CD14-positive monocyte (primary cell): ENCODE results near the gene ELAVL1. TPM values are rescaled to one million over a fixed set of nuclear protein-coding genes. Genes with fewer than 3 reads are reported as not detected.

Experiments used
- DNase-seq, 3 donors: peaks; one replicate each; pipeline ENCODE4 v3.0.0-alpha.2; 2011 to 2022
- H2AFZ ChIP-seq: 2 replicates; pipeline ENCODE4 v1.6.0; 2012; ENCODE audit warnings: mild to moderate bottlenecking, low read depth, low read length, inconsistent platforms; ENCODE audit not compliant: insufficient read depth, poor library complexity, severe bottlenecking
- H3K27ac ChIP-seq, 2 donors: 1 replicate in 1 of 2; 2 replicates in 1 of 2; pipeline ENCODE4 v1.5.1; 2012 to 2013; ENCODE audit warnings: low read length in 2 of 2, control low read depth in 1 of 2, inconsistent platforms in 1 of 2, low read depth in 1 of 2, mild to moderate bottlenecking in 1 of 2
- H3K27me3 ChIP-seq, 2 donors: one replicate each; pipeline versions ENCODE4 v1.6.0 to v1.6.1; 2011 to 2013; ENCODE audit warnings: low read length in 2 of 2; ENCODE audit not compliant: control insufficient read depth in 2 of 2, insufficient read depth in 2 of 2
- H3K36me3 ChIP-seq, 2 donors: replicated peaks in 1 of 2; 1 replicate in 1 of 2; 2 replicates in 1 of 2; pipeline versions ENCODE4 v1.5.1 to v1.6.1; 2012 to 2013; ENCODE audit warnings: low read length in 2 of 2, control low read depth in 1 of 2, inconsistent platforms in 1 of 2, mild to moderate bottlenecking in 1 of 2; ENCODE audit not compliant: insufficient read depth in 2 of 2, control insufficient read depth in 1 of 2
- H3K4me1 ChIP-seq, 2 donors: 1 replicate in 1 of 2; 2 replicates in 1 of 2; pipeline versions ENCODE4 v1.5.1 to v1.6.1; 2012 to 2013; ENCODE audit warnings: low read length in 2 of 2, control low read depth in 1 of 2, inconsistent platforms in 1 of 2, mild to moderate bottlenecking in 1 of 2, moderate library complexity in 1 of 2; ENCODE audit not compliant: insufficient read depth in 2 of 2, control insufficient read depth in 1 of 2
- H3K4me2 ChIP-seq: replicated peaks from 2 replicates; pipeline ENCODE3; 2012; ENCODE audit warnings: low read length, moderate library complexity, mild to moderate bottlenecking; ENCODE audit not compliant: poor library complexity, severe bottlenecking; ENCODE audit errors: extremely low read depth
- H3K4me3 ChIP-seq, 3 experiments: fragments of 200-600 bp in 1 of 3; sonication (generic) in 1 of 3; replicated peaks in 1 of 3; 1 replicate in 2 of 3; 2 replicates in 1 of 3; pipeline ENCODE4 v1.5.1; 2011 to 2013; ENCODE audit warnings: low read length in 3 of 3, mild to moderate bottlenecking in 3 of 3, control low read depth in 2 of 3, low read depth in 2 of 3, inconsistent platforms in 1 of 3, moderate library complexity in 1 of 3
- H3K79me2 ChIP-seq: 2 replicates; pipeline ENCODE4 v1.6.0; 2012; ENCODE audit warnings: mild to moderate bottlenecking, control low read depth, inconsistent platforms, low read length, moderate library complexity; ENCODE audit not compliant: insufficient read depth
- H3K9ac ChIP-seq: 2 replicates; pipeline ENCODE4 v1.6.0; 2017; ENCODE audit warnings: low read length, mild to moderate bottlenecking; ENCODE audit not compliant: insufficient read depth, poor library complexity, severe bottlenecking
- H3K9me3 ChIP-seq, 2 donors: replicated peaks in 1 of 2; 1 replicate in 1 of 2; 2 replicates in 1 of 2; pipeline versions ENCODE4 v1.5.1 to v1.6.1; 2012 to 2013; ENCODE audit warnings: low read length in 2 of 2, control low read depth in 1 of 2; ENCODE audit not compliant: control insufficient read depth in 1 of 2, insufficient read depth in 1 of 2
- H4K20me1 ChIP-seq: 2 replicates; pipeline ENCODE4 v1.6.0; 2012; ENCODE audit warnings: mild to moderate bottlenecking, low read length, control low read depth, moderate library complexity; ENCODE audit not compliant: insufficient read depth
- H3K27ac Mint-ChIP-seq, 7 donors: one replicate each; pipeline ENCODE4 v1.8.0; 2020; ENCODE audit warnings: mild to moderate bottlenecking in 7 of 7, mixed read lengths in 7 of 7, moderate library complexity in 6 of 7, inconsistent platforms in 2 of 7
- H3K27me3 Mint-ChIP-seq, 3 donors: one replicate each; pipeline ENCODE4 v1.8.0; 2021 to 2022; ENCODE audit warnings: low read depth in 3 of 3, mild to moderate bottlenecking in 3 of 3, mixed read lengths in 3 of 3, moderate library complexity in 3 of 3, inconsistent platforms in 1 of 3
- H3K36me3 Mint-ChIP-seq, 2 donors: one replicate each; pipeline ENCODE4 v1.8.0; 2020; ENCODE audit warnings: mixed read lengths in 2 of 2, inconsistent platforms in 1 of 2, mild to moderate bottlenecking in 1 of 2
- H3K4me1 Mint-ChIP-seq: one replicate; pipeline ENCODE4 v1.8.0; 2020; ENCODE audit warnings: mild to moderate bottlenecking, mixed read lengths
- H3K4me3 Mint-ChIP-seq, 2 donors: one replicate each; pipeline ENCODE4 v1.8.0; 2020; ENCODE audit warnings: mild to moderate bottlenecking in 2 of 2, mixed read lengths in 2 of 2, moderate library complexity in 1 of 2
- H3K9me3 Mint-ChIP-seq, 7 donors: one replicate each; pipeline ENCODE4 v1.8.0; 2020 to 2022; ENCODE audit warnings: mixed read lengths in 7 of 7, mild to moderate bottlenecking in 6 of 7, moderate library complexity in 6 of 7, inconsistent platforms in 2 of 7
- WGBS: methylation state at CpG from one replicate; pipeline ENCODE4 v1.1.5; 2013; ENCODE audit warnings: missing lambda C conversion rate; ENCODE audit not compliant: insufficient coverage; 5-methylcytosine and 5-hydroxymethylcytosine counted together
- intact Hi-C, 2 donors: fragments of 100-400 bp; cut with micrococcal nuclease; formaldehyde crosslinking; loops; one replicate each; pipeline versions ENCODE4 v1.15.0 to v1.15.1; 2023
- polyA plus RNA-seq, 3 donors: library from polyadenylated mRNA; depleted of rRNA in 1 of 3; unstranded in 2 of 3; stranded (reverse) in 1 of 3; fragments of 300-500 nt in 2 of 3; fragments of >200 nt in 1 of 3; fragmentation: Illumina TruSeq in 2 of 3; gene quantifications; 1 replicate in 2 of 3; 2 replicates in 1 of 3; pipeline ENCODE4 v1.2.3, GENCODE V29; 2012 to 2021
- TF ChIP-seq, protein P1 (sequence below): fragments of 200-600 bp; IDR thresholded peaks from one replicate; pipeline ENCODE4 v1.8.0; 2022; ENCODE audit warnings: antibody characterized with exemption, mild to moderate bottlenecking

ELAVL1 gene
- polyA plus RNA-seq, 3 donors, result 25.1 to 31.1 (median 30.7) TPM

DNA sequence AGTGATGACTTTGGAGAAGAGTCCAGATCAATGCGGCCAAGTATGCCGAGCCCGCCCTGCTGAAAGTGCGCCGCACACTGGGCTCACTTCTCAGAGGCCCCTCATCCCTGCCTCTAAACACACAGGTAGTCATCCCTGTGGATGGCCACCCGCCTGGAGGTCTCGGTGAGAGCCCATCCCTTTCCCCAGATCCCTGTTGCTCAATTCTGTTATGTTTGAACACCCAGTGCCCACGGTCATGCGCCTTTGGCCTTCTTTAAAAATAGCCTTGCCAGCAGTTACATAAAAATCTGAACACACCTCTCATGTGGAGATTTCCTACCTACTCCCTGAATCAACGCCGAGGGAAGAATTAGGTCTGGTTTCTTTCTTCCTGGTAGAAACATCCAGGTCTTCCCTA, 11.9 kb downstream of the ELAVL1 start:
- Mint-ChIP-seq H3K4me1 (peaks cover 8% of the 10 kb centered on the region), H3K27ac (peak overlapping the region in 1 of 7 donors; percentile 13), H3K36me3 (peaks cover 28 to 54% of the 10 kb centered on the region in 2 donors), H3K9me3 (no peaks in the 10 kb centered on the region), H3K4me3 (no peak overlapping the region), H3K27me3 (peaks cover 0 to 1% (median 0%) of the 10 kb centered on the region in 3 donors)
- Histone ChIP-seq H3K79me2 (peaks cover 90% of the 10 kb centered on the region), H3K27me3 (no peaks in the 10 kb centered on the region), H2AFZ (no peak overlapping the region), H3K36me3 (peaks cover 31 to 51% of the 10 kb centered on the region in 2 donors), H3K4me1 (peaks cover 0 to 6% of the 10 kb centered on the region in 2 donors), H3K27ac (peak overlapping the region in 1 of 2 donors; percentile 26), H3K4me2 (no peak overlapping the region), H3K4me3 (no peak overlapping the region), H3K9me3 (no peaks in the 10 kb centered on the region), H4K20me1 (peaks cover 68% of the 10 kb centered on the region), H3K9ac (no peak overlapping the region)
- DNase-seq, result no peak
- intact Hi-C loops, result no loop called here
- TF ChIP-seq, protein P1, sequence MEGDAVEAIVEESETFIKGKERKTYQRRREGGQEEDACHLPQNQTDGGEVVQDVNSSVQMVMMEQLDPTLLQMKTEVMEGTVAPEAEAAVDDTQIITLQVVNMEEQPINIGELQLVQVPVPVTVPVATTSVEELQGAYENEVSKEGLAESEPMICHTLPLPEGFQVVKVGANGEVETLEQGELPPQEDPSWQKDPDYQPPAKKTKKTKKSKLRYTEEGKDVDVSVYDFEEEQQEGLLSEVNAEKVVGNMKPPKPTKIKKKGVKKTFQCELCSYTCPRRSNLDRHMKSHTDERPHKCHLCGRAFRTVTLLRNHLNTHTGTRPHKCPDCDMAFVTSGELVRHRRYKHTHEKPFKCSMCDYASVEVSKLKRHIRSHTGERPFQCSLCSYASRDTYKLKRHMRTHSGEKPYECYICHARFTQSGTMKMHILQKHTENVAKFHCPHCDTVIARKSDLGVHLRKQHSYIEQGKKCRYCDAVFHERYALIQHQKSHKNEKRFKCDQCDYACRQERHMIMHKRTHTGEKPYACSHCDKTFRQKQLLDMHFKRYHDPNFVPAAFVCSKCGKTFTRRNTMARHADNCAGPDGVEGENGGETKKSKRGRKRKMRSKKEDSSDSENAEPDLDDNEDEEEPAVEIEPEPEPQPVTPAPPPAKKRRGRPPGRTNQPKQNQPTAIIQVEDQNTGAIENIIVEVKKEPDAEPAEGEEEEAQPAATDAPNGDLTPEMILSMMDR, result no peak
- 100% methylated on average over 3 of the region's 11 CpGs for WGBS

DNA sequence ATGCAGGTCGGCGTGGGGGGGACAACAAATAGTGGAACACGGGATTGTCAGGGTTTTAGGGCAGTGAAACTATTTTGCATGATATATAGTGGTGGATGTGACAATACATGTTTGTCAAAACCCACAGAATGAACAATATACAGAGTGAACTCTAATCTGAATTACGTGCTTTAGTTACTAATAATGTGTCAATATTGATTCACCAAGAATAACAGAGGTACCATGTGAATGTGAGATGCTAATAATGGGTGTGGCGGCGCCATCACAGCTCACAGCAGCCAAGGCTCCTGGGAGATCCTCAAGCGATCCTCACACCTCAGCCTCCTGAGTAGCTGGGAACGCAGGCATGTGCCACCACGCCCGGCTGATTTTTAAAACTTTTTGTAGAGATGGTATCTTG, 12.9 kb downstream of the ELAVL1 start:
- TF ChIP-seq, protein P1, result no peak
- Mint-ChIP-seq H3K4me1 (no peaks in the 10 kb centered on the region), H3K27me3 (peaks cover 0 to 1% (median 0%) of the 10 kb centered on the region in 3 donors), H3K9me3 (no peaks in the 10 kb centered on the region), H3K4me3 (no peak overlapping the region), H3K36me3 (peaks cover 38 to 62% of the 10 kb centered on the region in 2 donors), H3K27ac (no peak overlapping the region)
- H3K4me1 ChIP-seq, result no peaks in the 10 kb centered on the region
- H4K20me1 ChIP-seq, result peaks cover 68% of the 10 kb centered on the region
- H3K36me3 ChIP-seq, result peaks cover 40 to 61% of the 10 kb centered on the region in 2 donors
- no peak overlapping the region for H3K27ac ChIP-seq
- H2AFZ ChIP-seq, result no peak overlapping the region
- DNase-seq, result no peak
- no peaks in the 10 kb centered on the region for H3K9me3 ChIP-seq
- no peak overlapping the region for H3K4me3 ChIP-seq
- no CpG with 5 or more reads among the region's 10 CpGs for WGBS
- H3K9ac ChIP-seq, result no peak overlapping the region
- peaks cover 90% of the 10 kb centered on the region for H3K79me2 ChIP-seq
- intact Hi-C loops, result no loop called here
- no peak overlapping the region for H3K4me2 ChIP-seq
- H3K27me3 ChIP-seq, result no peaks in the 10 kb centered on the region
